Pons (tissue), 1 donor: ENCODE measurements around the gene NDRG2.
"Not testable (repeated sequence)": the region's sequence is repeated elsewhere in the genome, so short reads cannot be mapped to it uniquely, and the experiment has no call there.

Source experiments
- DNase-seq: peaks from one replicate; pipeline ENCODE4 v3.0.0-alpha.2; 2016; ENCODE audit warnings: low spot score

NDRG2 gene

GRCh38 chr14:21055432-21056117, 30.7 kb upstream of the NDRG2 start:
- no peak for DNase-seq

- no peak for DNase-seq
These were observed 29.9 kb upstream of the NDRG2 start for GRCh38 chr14:21054768-21055145.

GRCh38 chr14:21054123-21054767, 29.4 kb upstream of the NDRG2 start:
- DNase-seq: no peak

GRCh38 chr14:21053184-21054122, 28.6 kb upstream of the NDRG2 start:
- no peak for DNase-seq

- DNase-seq: no peak
These were observed 25.7 kb upstream of the NDRG2 start for GRCh38 chr14:21050597-21050996.

GRCh38 chr14:21049271-21049673, 24.4 kb upstream of the NDRG2 start:
- DNase-seq: no peak

- no peak for DNase-seq
These were observed 23.8 kb upstream of the NDRG2 start for GRCh38 chr14:21048638-21049037.

- DNase-seq: no peak
These were observed 22.5 kb upstream of the NDRG2 start for GRCh38 chr14:21047378-21047781.

GRCh38 chr14:21043974-21044618, 19.2 kb upstream of the NDRG2 start:
- DNase-seq: no peak

GRCh38 chr14:21043387-21043973, 18.6 kb upstream of the NDRG2 start:
- DNase-seq: no peak

GRCh38 chr14:21042918-21043317, 18.1 kb upstream of the NDRG2 start:
- DNase-seq: peak; percentile 60

GRCh38 chr14:21041676-21042433, 17.0 kb upstream of the NDRG2 start, which contains the start of gene RNASE7:
TSS of gene RNASE7 (plus strand) at chr14:21042362. CDS start at chr14:21042993, 631 bp downstream.
- no peak for DNase-seq

GRCh38 chr14:21040941-21041340, 16.1 kb upstream of the NDRG2 start:
- not testable (repeated sequence) for DNase-seq

- DNase-seq: no peak
These were observed 15.6 kb upstream of the NDRG2 start for GRCh38 chr14:21040370-21040925.

- DNase-seq: peak; percentile 95
These were observed 14.9 kb upstream of the NDRG2 start for GRCh38 chr14:21039585-21040369.

- DNase-seq: peak; percentile 91
These were observed 13.9 kb upstream of the NDRG2 start for GRCh38 chr14:21038441-21039422.

- DNase-seq: no peak
These were observed 12.3 kb upstream of the NDRG2 start for GRCh38 chr14:21037156-21037555.

GRCh38 chr14:21036751-21037150, 11.9 kb upstream of the NDRG2 start:
- DNase-seq: no peak

GRCh38 chr14:21034707-21035106, 9.8 kb upstream of the NDRG2 start, which contains the start of gene RNASE13:
TSS of gene RNASE13 (minus strand) at chr14:21034807. CDS start at chr14:21034288, 519 bp downstream.
- DNase-seq: no peak
